A549 (cell line): Measurements from ENCODE around the gene DOP1B. TPM values are rescaled to one million over a fixed set of nuclear protein-coding genes. Genes with fewer than 3 reads are reported as not detected.
"Not testable (repeated sequence)": the region's sequence is repeated elsewhere in the genome, so short reads cannot be mapped to it uniquely, and the experiment has no call there.

ENCODE experiments used
- ATAC-seq, 2 experiments: fragments of 200-7000 bp in 1 of 2; fragments of >200 bp in 1 of 2; cut with Nextera tagmentation in 1 of 2; cut with Tn5 transposase in 1 of 2; 3 replicates each; pipeline versions ENCODE4 v1.8.0 to v1.9.1; 2018 to 2020; ENCODE audit warnings: mild to moderate bottlenecking in 1 of 2, moderate library complexity in 1 of 2
- CTCF ChIA-PET: fragments of 300-600 bp; sonication (Branson Sonifier 250); formaldehyde crosslinking; extraction: SDS; loops from one replicate; lab custom pipeline; 2021; ENCODE audit warnings: antibody characterized with exemption, inconsistent platforms; lab: Yijun Ruan, JAX
- POLR2A ChIA-PET: fragments of 350-600 bp; formaldehyde crosslinking; extraction: SDS; loops from one replicate; lab custom pipeline; 2021; ENCODE audit warnings: antibody characterized with exemption, inconsistent platforms; lab: Yijun Ruan, JAX
- DNase-seq, 2 experiments: peaks; one replicate each; pipeline versions ENCODE4 v3.0.0 to v3.0.0-alpha.2; 2011 to 2016; ENCODE audit warnings: low read depth in 1 of 2, low spot score in 1 of 2
- FAIRE-seq: peaks from 2 replicates; lab custom pipeline; 2011; peaks lifted over from hg19 to GRCh38; lab: Jason Lieb, UNC
- H3K27ac ChIP-seq, 2 experiments: fragments of >200 bp; sonication (Bioruptor Twin); formaldehyde crosslinking; 3 replicates each; pipeline ENCODE4 v1.5.1; 2016 to 2017
- H3K4me1 ChIP-seq: fragments of >200 bp; sonication (Bioruptor Twin); formaldehyde crosslinking; 3 replicates; pipeline ENCODE4 v1.6.1; 2016
- H3K4me2 ChIP-seq: fragments of >200 bp; sonication (Bioruptor Twin); formaldehyde crosslinking; 3 replicates; pipeline ENCODE4 v1.6.1; 2016
- H3K4me3 ChIP-seq: fragments of >200 bp; sonication (Bioruptor Twin); formaldehyde crosslinking; 3 replicates; pipeline ENCODE4 v1.5.1; 2016
- H3K9me3 ChIP-seq: fragments of >200 bp; sonication (Bioruptor Twin); formaldehyde crosslinking; 3 replicates; pipeline ENCODE4 v1.6.1; 2016
- BHLHE40 ChIP-seq: IDR thresholded peaks from 2 replicates; pipeline ENCODE4 v1.6.1; 2012; ENCODE audit warnings: low read depth, low read length, inconsistent platforms
- CBX2 ChIP-seq: fragments of 200-600 bp; sonication (generic); IDR thresholded peaks from 2 replicates; pipeline ENCODE4 v1.6.1; 2016; ENCODE audit warnings: low read depth, mild to moderate bottlenecking, borderline replicate concordance
- EHMT2 ChIP-seq: fragments of 200-600 bp; sonication (generic); IDR thresholded peaks from 2 replicates; pipeline ENCODE4 v1.6.1; 2016; ENCODE audit warnings: antibody characterized with exemption, low read depth, mild to moderate bottlenecking, moderate library complexity
- ESRRA ChIP-seq: fragments of 150-350 bp; IDR thresholded peaks from 2 replicates; pipeline ENCODE4 v1.6.1; 2014; ENCODE audit warnings: mild to moderate bottlenecking, low read length, borderline replicate concordance
- GATA3 ChIP-seq: IDR thresholded peaks from 2 replicates; pipeline ENCODE4 v1.6.1; 2012; ENCODE audit warnings: borderline replicate concordance
- HDAC2 ChIP-seq: fragments of 200-600 bp; sonication (generic); IDR thresholded peaks from 2 replicates; pipeline ENCODE4 v1.6.1; 2016
- HOXA7 ChIP-seq: fragments of 250-450 bp; sonication (Bioruptor Pico); IDR thresholded peaks from 2 replicates; pipeline ENCODE4 v1.5.0; 2020; ENCODE audit warnings: mild to moderate bottlenecking, moderate library complexity
- HOXB5 ChIP-seq: fragments of 250-450 bp; sonication (Bioruptor Pico); IDR thresholded peaks from 2 replicates; pipeline ENCODE4 v1.5.0; 2020; ENCODE audit warnings: mild to moderate bottlenecking, moderate library complexity
- MAZ ChIP-seq: fragments of 150-350 bp; IDR thresholded peaks from 2 replicates; pipeline ENCODE4 v1.6.1; 2014; ENCODE audit warnings: antibody characterized with exemption, low read depth, low read length, borderline replicate concordance
- NPAS2 ChIP-seq: fragments of 250-450 bp; sonication (Bioruptor Pico); IDR thresholded peaks from 2 replicates; pipeline ENCODE4 v1.8.0; 2022; ENCODE audit warnings: mild to moderate bottlenecking, moderate library complexity, borderline replicate concordance
- NR3C1 ChIP-seq: fragments of >200 bp; sonication (Bioruptor Twin); formaldehyde crosslinking; IDR thresholded peaks from 3 replicates; pipeline ENCODE4 v1.6.1; 2017
- PHF8 ChIP-seq: fragments of 200-600 bp; sonication (generic); IDR thresholded peaks from 2 replicates; pipeline ENCODE4 v1.6.1; 2016; ENCODE audit warnings: low read depth, mild to moderate bottlenecking, antibody characterized with exemption, moderate library complexity, borderline replicate concordance
- RAD21 ChIP-seq, 2 experiments: fragments of >200 bp in 1 of 2; sonication (Bioruptor Twin) in 1 of 2; formaldehyde crosslinking in 1 of 2; IDR thresholded peaks in 1 of 2; conservative IDR thresholded peaks in 1 of 2; 2 replicates in 1 of 2; 3 replicates in 1 of 2; pipeline ENCODE4 v1.6.1; 2012 to 2018; ENCODE audit warnings: inconsistent platforms in 1 of 2
- SMC3 ChIP-seq: fragments of >200 bp; sonication (Bioruptor Twin); formaldehyde crosslinking; IDR thresholded peaks from 3 replicates; pipeline ENCODE4 v1.6.1; 2018; ENCODE audit warnings: inconsistent platforms
- TP53 ChIP-seq: fragments of 250-450 bp; sonication (Bioruptor Pico); IDR thresholded peaks from 2 replicates; pipeline ENCODE4 v1.5.0; 2021; ENCODE audit warnings: mild to moderate bottlenecking, moderate library complexity
- WGBS: methylation state at CpG from one replicate; pipeline ENCODE4 v1.1.6; 2017; ENCODE audit errors: missing lambda C conversion rate; 5-methylcytosine and 5-hydroxymethylcytosine counted together
- polyA plus RNA-seq, 4 experiments: library from polyadenylated mRNA; depleted of rRNA in 3 of 4; stranded (reverse); fragments of >200 nt; fragmentation: RNase III in 1 of 4; extraction: RNeasy Plus Mini Kit Qiagen cat#74134 plus additional on column Dnase treatment in 1 of 4; gene quantifications; 2 replicates in 3 of 4; 3 replicates in 1 of 4; pipeline ENCODE4 v1.2.3, GENCODE V29; 2011 to 2017
- TF ChIP-seq, protein P1 (sequence below): fragments of 250-450 bp; sonication (Bioruptor Pico); IDR thresholded peaks from 2 replicates; pipeline ENCODE4 v1.5.0; 2021; ENCODE audit warnings: mild to moderate bottlenecking, moderate library complexity, borderline replicate concordance
- TF ChIP-seq, protein P2 (sequence below): IDR thresholded peaks from 2 replicates; pipeline ENCODE4 v1.6.1; 2012
- TF ChIP-seq, protein P3 (sequence below): IDR thresholded peaks from 2 replicates; pipeline ENCODE4 v1.6.1; 2012; ENCODE audit warnings: low read depth, borderline replicate concordance

Gene DOP1B
- polyA plus RNA-seq, 2 of the 4 experiments (the other 2 are of a cell fraction): 2.8 to 3.5 TPM

- DNase-seq (no peak), ATAC-seq (no peak), FAIRE-seq (no peak)
- 0 out of 3 replicates have a peak, but pooled peaks cover 6% of the 10 kb centered on the region for H3K4me1 ChIP-seq
- H3K9me3 ChIP-seq: no peaks in the 10 kb centered on the region
- 91% methylated on average over 3 of the region's 3 CpGs for WGBS
- no peak overlapping the region for H3K27ac ChIP-seq
- POLR2A ChIA-PET: no interaction called here
- no peak overlapping the region for H3K4me3 ChIP-seq
- no peak overlapping the region for H3K4me2 ChIP-seq
- CTCF ChIA-PET: interaction anchor here (1.1 kb wide), 1 partner anchor 15 kb away, joined by 3 read pairs; no protein-coding TSS in a partner anchor
- TF ChIP-seq, protein P1, sequence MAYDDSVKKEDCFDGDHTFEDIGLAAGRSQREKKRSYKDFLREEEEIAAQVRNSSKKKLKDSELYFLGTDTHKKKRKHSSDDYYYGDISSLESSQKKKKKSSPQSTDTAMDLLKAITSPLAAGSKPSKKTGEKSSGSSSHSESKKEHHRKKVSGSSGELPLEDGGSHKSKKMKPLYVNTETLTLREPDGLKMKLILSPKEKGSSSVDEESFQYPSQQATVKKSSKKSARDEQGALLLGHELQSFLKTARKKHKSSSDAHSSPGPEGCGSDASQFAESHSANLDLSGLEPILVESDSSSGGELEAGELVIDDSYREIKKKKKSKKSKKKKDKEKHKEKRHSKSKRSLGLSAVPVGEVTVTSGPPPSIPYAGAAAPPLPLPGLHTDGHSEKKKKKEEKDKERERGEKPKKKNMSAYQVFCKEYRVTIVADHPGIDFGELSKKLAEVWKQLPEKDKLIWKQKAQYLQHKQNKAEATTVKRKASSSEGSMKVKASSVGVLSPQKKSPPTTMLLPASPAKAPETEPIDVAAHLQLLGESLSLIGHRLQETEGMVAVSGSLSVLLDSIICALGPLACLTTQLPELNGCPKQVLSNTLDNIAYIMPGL (CRISPR knock-in tag): no peak
These were observed 37.4 kb downstream of the DOP1B start for GRCh38 chr21:36194024-36194423.

DNA sequence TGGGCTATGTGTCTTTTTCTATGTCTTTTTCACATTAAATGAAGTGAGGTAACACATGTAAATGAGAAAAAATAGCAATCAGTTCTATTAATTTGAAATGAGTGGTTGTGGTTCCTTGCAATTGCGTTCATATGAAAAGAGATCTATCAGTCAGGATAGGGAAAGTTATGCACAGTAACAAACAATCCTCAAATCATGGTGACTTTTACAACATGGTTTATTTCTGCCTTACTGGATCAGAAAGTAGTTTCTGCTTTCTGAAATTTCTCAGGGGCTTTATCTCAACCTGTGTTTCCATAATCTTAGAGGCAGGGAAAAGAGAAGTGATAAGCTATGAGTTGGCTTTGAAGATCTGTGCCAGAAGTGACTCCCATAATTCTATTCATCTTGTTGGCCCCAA, 39.0 kb downstream of the DOP1B start:
- Histone ChIP-seq H3K4me2 (no peak overlapping the region), H3K27ac (no peak overlapping the region), H3K4me1 (0 out of 3 replicates have a peak, but pooled peaks cover 6% of the 10 kb centered on the region), H3K4me3 (no peak overlapping the region), H3K9me3 (no peaks in the 10 kb centered on the region)
- no peak for DNase-seq
- FAIRE-seq: no peak
- POLR2A ChIA-PET: no interaction called here
- no peak for TF ChIP-seq BHLHE40
- TF ChIP-seq RAD21 (conservative IDR thresholded peaks at IDR 0.05 in 1 of 2, IDR thresholded peaks at IDR 0.05 in 1 of 2): no peak
- TF ChIP-seq, protein P1 (CRISPR knock-in tag): no peak
- TF ChIP-seq NPAS2: no peak
- no peak for TF ChIP-seq GATA3
- no peak for TF ChIP-seq NR3C1
- TF ChIP-seq EHMT2: no peak
- CTCF ChIA-PET: interaction anchor here (0.7 to 1.0 kb wide), 2 partner anchors 14 to 1527 kb away, joined by 3 to 4 read pairs; no protein-coding TSS in a partner anchor
- 92% methylated on average over 1 of the region's 1 CpG for WGBS
- no peak for ATAC-seq

DNA sequence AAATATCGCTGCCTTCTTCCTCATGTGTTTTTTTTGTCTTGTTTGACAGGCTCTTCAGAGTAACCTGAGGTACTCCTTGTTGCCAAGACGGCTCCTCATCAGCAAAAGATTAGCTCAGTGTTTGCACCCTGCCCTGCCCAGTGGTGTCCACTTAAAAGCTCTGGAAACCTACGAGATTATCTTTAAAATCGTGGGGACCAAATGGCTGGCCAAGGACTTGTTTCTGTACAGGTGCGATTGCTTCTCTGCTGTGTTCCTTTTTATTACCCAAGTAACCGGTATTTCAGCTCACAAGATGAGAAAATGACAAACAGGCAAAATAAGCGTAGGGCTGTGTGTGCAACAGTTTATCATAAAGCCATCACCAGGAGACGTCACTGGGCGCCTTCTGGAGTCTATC, 42.4 kb downstream of the DOP1B start:
- DNase-seq: no peak
- no peak overlapping the region for H3K4me3 ChIP-seq
- FAIRE-seq: no peak
- ATAC-seq: no peak
- no peak for TF ChIP-seq EHMT2
- no peak for TF ChIP-seq TP53
- TF ChIP-seq PHF8: no peak
- TF ChIP-seq HDAC2: no peak
- TF ChIP-seq HOXA7 (CRISPR knock-in tag): no peak
- no peak for TF ChIP-seq SMC3
- no peak for TF ChIP-seq CBX2
- no peak for TF ChIP-seq BHLHE40
- no peak for TF ChIP-seq NPAS2
- no peak for TF ChIP-seq HOXB5 (CRISPR knock-in tag)
- TF ChIP-seq ESRRA: no peak
- TF ChIP-seq, protein P2, sequence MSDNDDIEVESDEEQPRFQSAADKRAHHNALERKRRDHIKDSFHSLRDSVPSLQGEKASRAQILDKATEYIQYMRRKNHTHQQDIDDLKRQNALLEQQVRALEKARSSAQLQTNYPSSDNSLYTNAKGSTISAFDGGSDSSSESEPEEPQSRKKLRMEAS: no peak
- TF ChIP-seq, protein P3, sequence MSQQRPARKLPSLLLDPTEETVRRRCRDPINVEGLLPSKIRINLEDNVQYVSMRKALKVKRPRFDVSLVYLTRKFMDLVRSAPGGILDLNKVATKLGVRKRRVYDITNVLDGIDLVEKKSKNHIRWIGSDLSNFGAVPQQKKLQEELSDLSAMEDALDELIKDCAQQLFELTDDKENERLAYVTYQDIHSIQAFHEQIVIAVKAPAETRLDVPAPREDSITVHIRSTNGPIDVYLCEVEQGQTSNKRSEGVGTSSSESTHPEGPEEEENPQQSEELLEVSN: no peak
- TF ChIP-seq MAZ: no peak
- TF ChIP-seq, all 56 proteins: peak for 0
- H3K27ac ChIP-seq: no peak overlapping the region
- H3K9me3 ChIP-seq: no peaks in the 10 kb centered on the region
- ChIA-PET CTCF (interaction anchor here (3.9 kb wide), 1 partner anchor 11 kb away, joined by 17 read pairs; no protein-coding TSS in a partner anchor), POLR2A (no interaction called here)
- WGBS: 67% methylated on average over 9 of the region's 9 CpGs
- H3K4me2 ChIP-seq: no peak overlapping the region
- H3K4me1 ChIP-seq: peaks cover 24% of the 10 kb centered on the region

- WGBS: 80% methylated on average over 5 of the region's 5 CpGs
- POLR2A ChIA-PET: not testable (repeated sequence)
- CTCF ChIA-PET: interaction anchor here (0.7 to 3.9 kb wide), 2 partner anchors 10 to 19 kb away, joined by 3 to 17 read pairs; no protein-coding TSS in a partner anchor
These were observed 43.0 kb downstream of the DOP1B start for GRCh38 chr21:36199575-36199974.

More at GRCh38 chr21:36199575-36199974, 43.0 kb downstream of the DOP1B start:
- H3K4me1 ChIP-seq: peaks cover 28% of the 10 kb centered on the region
- H3K4me3 ChIP-seq, H3K9me3 ChIP-seq, H3K4me2 ChIP-seq, FAIRE-seq, H3K27ac ChIP-seq, DNase-seq, ATAC-seq: not testable (repeated sequence)
